Measurements from ENCODE around the gene PDLIM7. TPM values are rescaled to one million over a fixed set of nuclear protein-coding genes. Genes with fewer than 3 reads are reported as not detected.

Gene PDLIM7
- total and polyA plus RNA-seq, 11 donors: 36.3 to 124 (median 52.5) TPM

GRCh38 chr5:177531209-177531940, 34.0 kb upstream of the PDLIM7 start:
- WGBS, 4 donors: 89 to 93% (median 90%) methylated on average over 18 to 27 of the region's 27 CpGs
- peaks cover 0 to 99% (median 88%) of the 10 kb centered on the region in 9 donors for H3K36me3 ChIP-seq
- H3K27ac ChIP-seq: no peak overlapping the region

GRCh38 chr5:177530638-177531037, 33.2 kb upstream of the PDLIM7 start:
- peaks cover 0 to 99% (median 88%) of the 10 kb centered on the region in 9 donors for H3K36me3 ChIP-seq
- no peak for TF ChIP-seq POLR2A (IDR thresholded peaks at IDR 0.05)
- TF ChIP-seq CTCF (IDR thresholded peaks at IDR 0.05): no peak
- intact Hi-C loops (cut with DNase I): loop anchor here in 1 of 10 donors (10.0 kb wide), 1 partner anchor 64 kb away; the partner anchor contains the start of gene TMED9
- ATAC-seq (peak in 3 of 4 donors; percentile 31 to 53 (median 40)), DNase-seq (peak in 2 of 5 donors; percentile 18)
- no peaks in the 10 kb centered on the region for H3K9me3 ChIP-seq
- H3K4me3 ChIP-seq: no peak overlapping the region
- 34 to 57% (median 54%) methylated on average over 2 to 3 of the region's 3 CpGs for WGBS, 4 donors
- peaks cover 0 to 19% (median 0%) of the 10 kb centered on the region in 12 donors for H3K4me1 ChIP-seq
- no peaks in the 10 kb centered on the region for H3K27me3 ChIP-seq
- no peak overlapping the region for H3K27ac ChIP-seq

More at GRCh38 chr5:177531209-177531940, 34.0 kb upstream of the PDLIM7 start:
- H3K9me3 ChIP-seq: no peaks in the 10 kb centered on the region
- no peak overlapping the region for H3K4me3 ChIP-seq
- ATAC-seq (no peak), DNase-seq (peak in 2 of 5 donors; percentile 18 to 21)
- peaks cover 0 to 19% (median under 1%) of the 10 kb centered on the region in 12 donors for H3K4me1 ChIP-seq
- intact Hi-C loops (cut with DNase I): loop anchor here in 1 of 10 donors (10.0 kb wide), 1 partner anchor 63 kb away; the partner anchor contains the start of gene TMED9
- no peak for TF ChIP-seq POLR2A (IDR thresholded peaks at IDR 0.05)
- TF ChIP-seq CTCF (IDR thresholded peaks at IDR 0.05): no peak
- no peaks in the 10 kb centered on the region for H3K27me3 ChIP-seq

- intact Hi-C loops (cut with DNase I): loop anchor here in 1 of 10 donors (10.0 kb wide), 1 partner anchor 65 kb away; the partner anchor contains the start of gene TMED9
- 75 to 83% (median 79%) methylated on average over 10 to 12 of the region's 12 CpGs for whole genome bisulfite sequencing, 4 donors
- Histone ChIP-seq H3K4me3 (no peak overlapping the region), H3K27ac (no peak overlapping the region), H3K9me3 (no peaks in the 10 kb centered on the region), H3K27me3 (no peaks in the 10 kb centered on the region), H3K36me3 (peaks cover 0 to 99% (median 94%) of the 10 kb centered on the region in 9 donors), H3K4me1 (peaks cover 0 to 22% (median 0%) of the 10 kb centered on the region in 12 donors)
- ATAC-seq (no peak), DNase-seq (peak in 2 of 5 donors; percentile 10 to 18)
- TF ChIP-seq POLR2A (IDR thresholded peaks at IDR 0.05) (no peak), CTCF (IDR thresholded peaks at IDR 0.05) (no peak)
Measured at GRCh38 chr5:177529247-177530203, 32.1 kb upstream of the PDLIM7 start.

All from heart left ventricle (tissue), 16 donors.